Measurements from ENCODE around the gene KAT7.

Gene KAT7

DNA sequence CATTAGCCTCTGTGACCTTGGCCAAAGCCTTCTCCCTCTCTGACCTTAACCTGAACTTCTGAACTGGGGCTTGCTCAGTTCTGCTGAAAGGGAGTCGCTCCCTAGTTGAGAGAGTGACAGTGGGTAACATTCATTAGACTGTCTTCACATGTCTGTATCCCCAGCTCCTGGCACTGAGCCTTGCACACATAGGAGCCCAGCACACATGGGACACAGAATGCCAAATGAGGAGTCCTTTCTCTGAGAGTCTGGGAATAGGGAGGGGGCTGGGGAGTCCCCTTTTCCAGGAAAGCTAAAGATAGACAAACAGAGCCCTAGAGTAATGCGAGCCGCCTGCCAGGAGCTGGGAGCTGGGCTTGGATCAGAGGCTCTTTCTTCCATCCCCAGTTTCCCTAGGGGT, 56.8 kb downstream of the KAT7 start:
- DNase-seq = no peak

DNA sequence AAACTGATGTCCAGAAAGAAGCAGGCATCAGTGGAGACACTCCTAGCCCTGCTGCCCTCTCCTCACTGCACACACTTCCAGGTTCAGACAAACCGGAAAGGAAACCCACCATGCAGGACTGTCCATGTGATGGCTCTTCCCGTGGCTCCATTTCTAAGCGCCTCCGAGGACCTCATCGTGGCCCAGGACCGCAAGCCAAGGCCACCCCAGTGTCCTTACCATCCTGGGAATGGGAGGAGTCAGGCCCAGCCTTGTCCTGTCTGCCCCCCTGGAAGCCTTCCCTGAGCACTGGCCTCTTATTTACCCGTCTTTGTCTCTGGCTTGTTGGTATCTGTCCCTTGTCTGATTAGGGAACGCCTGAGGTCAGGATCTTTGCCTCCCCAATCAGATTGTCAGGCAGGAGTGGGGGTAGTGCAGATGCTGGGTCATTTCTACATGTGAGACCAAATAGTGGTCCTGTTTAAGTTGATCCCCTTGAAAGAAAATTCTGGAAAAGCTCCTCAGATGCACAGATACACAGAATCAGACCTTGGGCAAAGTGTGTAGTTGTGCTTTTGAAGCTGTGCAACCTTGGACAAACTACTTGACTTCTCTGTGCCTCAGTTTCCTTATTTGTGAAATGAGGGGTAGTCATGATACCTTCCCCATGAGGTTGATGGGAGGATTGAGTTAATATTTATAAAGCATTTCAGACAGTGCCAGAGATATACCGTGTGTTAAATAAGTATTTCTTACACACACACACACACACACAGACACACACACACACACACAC, 58.6 kb downstream of the KAT7 start:
- DNase-seq = no peak

DNA sequence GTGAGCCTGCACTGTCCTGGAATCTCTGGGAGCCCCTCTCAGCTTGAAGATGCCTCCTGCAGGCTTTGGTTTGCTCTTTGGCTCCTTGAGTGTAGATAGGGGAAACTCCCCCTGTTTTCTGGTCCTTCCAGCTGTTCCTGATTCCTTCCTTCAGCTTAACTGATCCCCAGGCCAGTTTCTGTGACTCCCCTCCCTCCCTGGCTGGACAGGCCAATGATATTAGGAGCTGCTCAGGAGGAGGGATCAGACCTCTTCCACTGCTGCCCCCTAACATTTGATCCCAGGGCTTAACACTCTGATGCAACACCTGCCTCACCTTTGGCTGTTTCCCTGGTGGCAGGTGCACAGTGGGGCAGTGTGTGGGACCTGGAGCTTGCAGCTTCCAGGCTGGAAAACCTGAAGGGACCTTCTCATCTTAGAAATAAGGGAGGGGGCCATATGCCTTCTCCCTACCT, 59.6 kb downstream of the KAT7 start, which contains the start of gene TAC4:
Gene TAC4, minus strand, starts transcription at position 51 of the 455 bp plus-strand sequence. CDS start 52 bp downstream, outside the sequence.
- DNase-seq = no peak

- no peak for DNase-seq
These were observed 60.3 kb downstream of the KAT7 start for GRCh38 chr17:49848739-49849138.

GRCh38 chr17:49850218-49850610, 61.7 kb downstream of the KAT7 start:
- no peak for DNase-seq

- peak; percentile 14 for DNase-seq
These were observed 62.4 kb downstream of the KAT7 start for GRCh38 chr17:49850772-49851386.

DNA sequence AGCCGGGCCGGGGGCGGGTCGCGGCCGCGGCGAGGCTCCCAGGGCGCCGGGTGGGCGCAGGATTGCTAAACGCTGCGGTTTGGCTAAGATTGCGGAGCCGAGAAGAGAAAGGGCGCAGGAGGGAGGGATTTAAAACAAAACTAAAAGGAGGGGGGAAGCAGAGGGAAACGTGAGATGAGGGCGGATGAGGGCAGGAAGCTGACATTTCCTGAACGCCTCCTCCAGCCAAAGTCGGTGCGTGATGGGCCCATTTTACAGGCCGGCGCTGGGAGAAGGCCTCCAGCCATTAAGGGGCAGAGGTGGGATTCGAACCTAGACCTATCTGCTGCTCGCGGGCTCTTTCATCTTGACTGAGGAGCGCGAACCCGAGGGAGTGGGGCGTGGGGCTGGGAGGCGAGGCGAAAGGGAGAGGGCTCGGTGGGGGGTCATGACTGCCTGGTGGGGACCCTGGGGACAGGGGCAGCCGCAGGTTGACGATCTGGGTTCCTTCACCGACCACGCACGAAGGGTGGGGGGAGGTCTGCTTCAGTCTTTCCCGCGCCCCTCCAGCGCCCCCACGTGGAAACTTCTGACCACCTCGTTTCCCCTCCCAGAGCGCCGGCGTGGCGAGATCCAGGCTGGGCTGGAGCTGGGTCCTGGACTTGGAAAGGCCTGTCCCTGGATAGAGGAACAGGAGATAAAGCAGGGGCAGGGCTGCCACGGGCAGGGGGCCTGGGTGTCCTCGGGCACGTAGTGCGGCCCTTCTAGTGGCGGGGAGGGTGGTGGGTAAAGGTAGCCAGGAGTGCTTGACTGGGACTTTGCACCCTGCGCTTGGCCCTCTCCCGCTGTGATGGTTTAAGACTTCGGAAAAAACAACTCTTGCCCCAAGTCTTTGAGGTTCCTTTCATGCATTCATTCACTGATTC, 63.2 kb downstream of the KAT7 start:
- peak; percentile 74 for DNase-seq

DNA sequence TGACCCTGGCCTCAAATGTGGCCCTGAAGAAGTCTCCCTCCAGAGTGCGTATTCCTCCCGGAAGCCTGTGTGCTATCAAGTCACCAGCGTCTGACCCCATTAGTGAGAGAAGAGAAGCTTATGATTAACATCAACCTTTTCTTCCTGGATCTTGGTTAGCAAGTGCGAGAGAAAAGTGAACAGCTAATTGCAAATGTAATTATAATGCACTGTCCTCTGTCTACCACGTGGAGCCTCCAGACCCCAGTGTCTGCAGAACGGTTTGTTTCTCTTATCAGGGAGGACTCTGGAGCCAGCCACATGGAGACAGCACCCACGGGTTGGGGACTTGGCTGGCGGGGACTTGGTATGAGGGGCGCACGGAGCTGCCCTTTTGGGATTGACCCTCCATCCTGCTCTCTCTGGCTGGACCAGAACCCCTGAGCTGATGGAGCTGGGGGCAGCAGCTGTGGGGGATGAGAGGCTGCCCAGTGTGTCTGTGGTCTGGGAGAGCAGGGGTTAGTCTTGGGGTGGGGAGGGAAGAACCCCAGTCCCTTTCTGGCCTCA, 65.1 kb downstream of the KAT7 start:
- DNase-seq = no peak

DNA sequence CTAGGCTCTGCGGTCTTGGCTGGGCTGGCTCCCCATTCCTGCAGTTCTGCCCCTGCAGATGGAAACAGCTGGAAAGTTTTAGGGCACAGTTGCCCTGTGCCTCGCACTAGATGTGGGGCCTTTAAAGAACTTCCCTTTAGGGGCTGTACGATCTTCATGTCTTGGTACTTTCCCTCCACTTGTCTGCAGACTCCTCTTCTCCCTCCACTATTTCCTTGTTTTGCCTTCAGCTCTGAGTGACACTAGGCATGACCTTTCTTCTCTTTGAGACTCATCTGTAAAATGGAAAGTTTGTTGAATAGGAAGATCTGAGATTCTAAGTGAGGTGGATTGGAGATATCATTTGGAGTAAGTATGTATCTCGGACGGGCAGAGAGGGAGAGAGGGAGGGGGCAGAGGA, 65.6 kb downstream of the KAT7 start:
- no peak for DNase-seq

- DNase-seq = no peak
These were observed 70.3 kb downstream of the KAT7 start for GRCh38 chr17:49858796-49859195.

GRCh38 chr17:49859991-49860953, 71.8 kb downstream of the KAT7 start:
- no peak for DNase-seq

DNA sequence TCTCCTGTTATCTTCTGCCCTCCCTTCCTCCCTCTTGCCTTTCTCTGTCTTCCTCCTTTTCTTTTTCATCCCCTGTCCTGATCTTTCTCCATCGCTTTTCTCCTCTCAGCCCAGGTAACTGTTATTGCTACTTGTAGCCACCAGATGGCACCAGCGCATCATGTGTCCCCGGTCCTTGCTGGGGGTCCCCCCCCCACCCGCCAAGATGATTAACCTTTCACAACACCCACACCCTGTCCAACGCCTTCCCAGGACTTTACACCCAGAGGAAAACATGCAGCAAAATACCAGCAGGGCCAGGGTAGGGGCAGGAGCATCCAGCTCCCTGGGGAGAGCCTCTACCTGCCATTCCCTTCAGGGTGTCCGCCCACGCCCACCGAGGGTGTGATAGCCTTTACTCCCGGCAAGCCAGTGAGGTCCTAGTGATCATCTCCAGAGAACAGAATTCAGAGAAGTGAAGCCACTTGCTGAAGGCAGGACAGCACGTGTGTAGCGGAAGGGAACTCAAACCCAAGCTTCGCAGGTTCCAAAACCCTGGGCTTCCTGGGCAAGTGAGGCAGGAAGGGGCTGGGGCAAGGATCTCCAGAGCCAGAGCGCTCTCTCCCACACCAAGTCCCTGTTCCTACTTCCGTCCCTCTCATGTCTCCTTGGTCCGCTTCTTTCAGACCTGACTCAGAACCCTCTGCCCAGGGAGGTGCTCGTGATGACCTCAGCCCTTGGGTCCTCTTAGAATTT, 72.8 kb downstream of the KAT7 start:
- DNase-seq = peak; percentile 63

DNA sequence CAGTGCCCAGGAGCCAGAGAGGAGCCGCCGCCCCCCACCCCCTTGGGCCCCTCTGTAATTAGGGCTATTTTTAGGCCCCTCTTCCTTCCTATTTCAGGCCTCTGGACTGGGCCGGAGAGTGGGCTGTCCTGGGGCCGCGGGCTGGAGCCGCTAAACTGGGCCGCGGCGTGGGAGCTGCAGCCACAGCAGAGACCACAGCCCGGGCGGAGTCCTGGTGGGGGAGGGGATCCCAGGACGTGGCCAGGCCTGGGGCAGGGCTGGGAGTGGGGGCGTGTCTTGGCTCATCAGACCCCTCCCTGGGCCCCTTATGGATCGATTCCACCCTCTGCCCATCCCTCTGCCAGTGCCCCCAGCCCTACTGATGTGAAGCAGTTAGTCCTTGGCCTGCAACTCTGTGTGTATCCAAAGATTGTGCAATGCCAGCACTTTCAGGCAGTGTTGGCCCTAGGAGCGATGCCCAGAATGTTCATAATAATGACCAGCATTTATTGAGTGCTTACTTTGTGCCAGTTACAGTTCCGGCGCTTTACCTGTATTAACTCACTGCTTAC, 74.4 kb downstream of the KAT7 start:
- no peak for DNase-seq

- DNase-seq = no peak
These were observed 77.5 kb downstream of the KAT7 start for GRCh38 chr17:49866019-49866380.

DNA sequence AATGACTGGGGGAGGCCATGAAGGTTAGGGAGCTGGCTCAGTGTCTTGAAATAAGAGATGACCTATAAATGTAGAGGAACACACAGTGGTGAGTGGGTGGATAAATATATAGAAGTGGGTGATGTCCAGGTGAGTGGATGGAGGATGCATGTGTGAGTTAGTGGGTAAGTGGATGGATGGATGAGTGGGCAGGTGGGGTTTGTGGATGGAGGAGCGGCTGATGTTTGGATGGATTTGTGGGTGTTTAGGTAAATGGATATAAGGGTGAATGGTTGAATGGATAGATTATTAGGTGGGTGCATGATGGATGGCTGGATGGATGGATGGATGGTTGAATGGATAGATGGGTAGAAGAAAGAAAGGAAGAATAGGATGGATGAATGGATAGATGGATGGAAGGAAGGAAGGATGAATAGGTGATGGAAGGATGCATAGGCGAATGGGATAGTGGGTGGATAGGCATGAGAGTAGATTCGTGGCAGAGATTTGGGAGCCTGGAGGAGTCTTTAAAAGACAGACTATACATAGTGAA, 78.5 kb downstream of the KAT7 start:
- DNase-seq = no peak

GRCh38 chr17:49869038-49869374, 80.5 kb downstream of the KAT7 start:
- DNase-seq = no peak

GRCh38 chr17:49870298-49870697, 81.8 kb downstream of the KAT7 start:
- no peak for DNase-seq

- DNase-seq = no peak
These were observed 82.7 kb downstream of the KAT7 start for GRCh38 chr17:49871211-49871610.

- no peak for DNase-seq
These were observed 84.4 kb downstream of the KAT7 start for GRCh38 chr17:49872754-49873377.

DNA sequence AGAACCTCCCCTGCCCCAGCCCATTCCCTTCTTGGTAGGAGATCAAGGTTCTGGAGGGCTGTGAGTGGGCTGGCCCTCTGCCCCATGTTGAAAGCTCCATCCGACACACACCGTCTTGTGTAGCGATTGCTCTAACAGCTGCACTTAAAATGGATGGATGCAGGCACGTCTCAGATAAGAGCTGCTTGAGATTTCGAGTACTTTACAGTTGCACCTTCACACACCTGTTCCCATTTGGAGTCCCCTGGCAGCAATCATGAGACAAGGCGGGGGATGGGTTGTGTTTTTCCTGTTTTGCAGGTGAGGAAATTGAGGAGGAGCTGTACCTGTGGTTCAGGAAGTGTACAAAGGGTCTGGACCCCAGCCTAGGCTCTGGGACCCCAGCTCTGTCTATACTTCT, 85.0 kb downstream of the KAT7 start:
- no peak for DNase-seq

Data from CD4-positive, alpha-beta T cell treated with Interleukin-17A for 1 hour (primary cell).